ENCODE data around the gene MRPS21.
"Not testable (repeated sequence)": the region's sequence is repeated elsewhere in the genome, so short reads cannot be mapped to it uniquely, and the experiment has no call there.

DNA sequence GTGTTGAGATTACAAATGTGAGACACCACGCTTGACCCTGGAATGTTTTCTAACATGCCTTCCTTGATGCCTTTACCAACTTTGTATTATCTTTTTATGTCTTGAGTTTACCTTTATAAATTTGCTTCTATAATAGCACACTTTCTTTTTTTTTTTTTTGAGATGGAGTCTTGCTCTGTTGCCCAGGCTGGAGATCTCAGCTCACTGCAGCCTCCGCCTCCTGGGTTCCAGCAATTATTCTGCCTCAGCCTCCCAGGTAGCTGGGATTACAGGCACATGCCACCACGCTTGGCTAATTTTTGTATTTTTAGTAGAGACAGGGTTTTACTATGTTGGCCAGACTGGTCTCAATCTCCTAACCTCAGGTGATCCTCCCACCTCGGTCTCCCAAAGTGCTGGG, 21.0 kb downstream of the MRPS21 start:
- not testable (repeated sequence) for TF ChIP-seq POLR2A (IDR thresholded peaks at IDR 0.05; ENCODE audit: low read length); GATA1 (IDR thresholded peaks at IDR 0.05; ENCODE audit: low read depth, low read length)

All from erythroblast (primary cell).